Measurements from ENCODE around the gene PRKD2.
"Not testable (repeated sequence)": the region's sequence is repeated elsewhere in the genome, so short reads cannot be mapped to it uniquely, and the experiment has no call there.

The PRKD2 gene

DNA sequence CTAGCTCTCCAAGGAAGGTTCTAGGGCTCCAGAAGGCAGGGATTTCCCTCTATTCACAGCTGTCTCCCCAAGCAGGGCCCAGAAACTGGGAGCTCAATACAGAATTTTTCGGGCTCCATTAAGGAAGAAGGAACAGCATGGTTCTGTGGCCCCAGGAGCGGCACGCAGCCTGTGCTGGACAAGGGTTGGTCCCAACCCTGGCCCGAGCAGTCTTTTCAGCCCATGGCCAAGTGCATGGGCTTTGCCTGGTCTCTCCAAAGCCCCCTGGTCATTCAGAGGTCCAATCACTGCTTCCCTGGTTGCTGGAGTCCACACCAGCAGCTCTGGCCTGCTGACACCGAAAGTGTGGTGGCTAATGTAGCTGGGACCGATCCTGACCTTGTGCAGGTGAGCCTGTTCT, 6.6 kb upstream of the PRKD2 start:
- no peak for DNase-seq (ENCODE audit: low read depth)

GRCh38 chr19:46723023-46723461, 6.1 kb upstream of the PRKD2 start:
- DNase-seq (ENCODE audit: low read depth) = no peak

GRCh38 chr19:46722421-46723022, 5.6 kb upstream of the PRKD2 start:
- no peak for DNase-seq (ENCODE audit: low read depth)

GRCh38 chr19:46722004-46722380, 5.1 kb upstream of the PRKD2 start:
- DNase-seq (ENCODE audit: low read depth) = no peak

GRCh38 chr19:46721269-46722003, 4.5 kb upstream of the PRKD2 start:
- no peak for DNase-seq (ENCODE audit: low read depth)

DNA sequence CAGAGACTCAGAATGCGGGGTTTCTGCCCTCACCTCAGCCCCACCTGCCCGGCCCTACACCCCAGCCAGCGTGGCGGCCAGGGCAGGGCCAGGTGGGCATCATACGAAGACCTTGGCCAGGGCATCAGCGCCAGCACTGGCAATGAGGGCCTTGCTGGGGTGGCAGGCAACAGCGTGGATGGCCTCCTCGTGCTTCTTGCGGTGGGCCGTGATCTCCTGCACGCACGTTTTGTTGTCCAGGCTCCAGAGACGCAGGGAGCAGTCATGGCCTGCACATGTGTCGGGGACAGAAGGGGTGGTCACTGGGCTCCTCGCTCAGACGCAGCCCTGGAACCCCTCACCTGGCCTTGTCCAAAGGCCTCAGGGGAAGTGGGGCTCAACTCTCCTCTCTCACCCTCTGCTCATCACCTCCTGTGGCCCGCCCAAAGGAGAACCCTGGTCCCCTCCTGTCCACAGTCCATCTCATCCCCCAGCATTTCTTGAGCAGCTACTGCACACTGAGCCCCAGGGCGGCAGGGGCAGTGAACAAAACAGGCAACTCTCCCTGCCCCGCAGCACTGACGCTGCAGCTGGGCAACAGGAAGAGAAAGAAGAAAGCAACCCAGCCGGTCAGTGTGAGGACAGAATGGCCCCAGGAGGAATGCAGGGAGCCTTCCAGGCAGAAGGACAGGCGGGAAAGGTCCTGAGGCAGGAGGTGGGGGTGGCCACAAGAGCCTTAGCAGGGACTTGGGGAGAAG, 3.8 kb upstream of the PRKD2 start:
- DNase-seq (ENCODE audit: low read depth) = no peak

DNA sequence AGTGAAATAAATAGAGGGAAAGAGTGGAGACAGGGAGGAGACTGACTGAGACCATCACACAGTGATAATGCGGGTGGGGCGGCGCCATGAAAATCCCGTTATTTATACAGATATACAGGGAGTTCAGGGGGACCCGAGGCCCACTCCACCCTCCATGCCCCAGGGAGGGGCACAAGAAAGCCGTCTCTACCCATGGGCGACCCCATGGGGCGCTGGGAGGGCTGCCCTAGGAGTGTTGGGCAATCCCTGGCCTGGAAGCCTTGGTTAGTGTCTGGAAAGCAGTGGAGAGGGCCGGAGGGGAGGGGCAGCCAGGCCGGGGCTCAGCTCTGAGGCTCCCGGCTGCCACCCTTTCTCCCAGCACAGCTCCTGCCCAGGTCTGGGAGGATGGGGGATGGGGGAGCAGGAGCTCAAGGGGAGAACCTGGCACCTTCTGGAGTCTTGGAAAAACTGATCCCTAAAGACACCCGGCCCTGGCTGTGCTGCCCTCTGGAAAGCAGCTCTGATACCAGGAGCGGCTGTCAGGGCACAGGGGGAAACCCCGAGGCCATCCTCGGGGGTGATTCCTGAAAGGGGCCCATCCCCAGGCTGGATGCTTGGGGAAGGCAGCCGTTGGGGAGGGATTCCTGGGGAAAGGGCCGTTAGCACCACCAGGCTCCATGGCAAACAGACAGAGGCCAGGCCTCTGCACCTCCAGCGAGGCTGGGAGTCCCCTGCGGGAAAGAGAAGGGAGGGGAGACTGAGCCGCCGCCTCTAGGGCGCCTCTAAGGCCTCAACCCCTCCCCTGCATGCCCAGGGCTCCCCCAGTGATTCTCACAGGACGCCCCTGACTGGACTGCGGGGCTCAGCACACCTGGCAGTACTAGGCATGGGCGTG, 3.0 kb upstream of the PRKD2 start:
- DNase-seq (ENCODE audit: low read depth) = no peak

- no peak for DNase-seq (ENCODE audit: low read depth)
Measured at GRCh38 chr19:46718934-46719622, 2.2 kb upstream of the PRKD2 start.

GRCh38 chr19:46718157-46718933, 1.4 kb upstream of the PRKD2 start:
- DNase-seq (ENCODE audit: low read depth) = no peak

DNA sequence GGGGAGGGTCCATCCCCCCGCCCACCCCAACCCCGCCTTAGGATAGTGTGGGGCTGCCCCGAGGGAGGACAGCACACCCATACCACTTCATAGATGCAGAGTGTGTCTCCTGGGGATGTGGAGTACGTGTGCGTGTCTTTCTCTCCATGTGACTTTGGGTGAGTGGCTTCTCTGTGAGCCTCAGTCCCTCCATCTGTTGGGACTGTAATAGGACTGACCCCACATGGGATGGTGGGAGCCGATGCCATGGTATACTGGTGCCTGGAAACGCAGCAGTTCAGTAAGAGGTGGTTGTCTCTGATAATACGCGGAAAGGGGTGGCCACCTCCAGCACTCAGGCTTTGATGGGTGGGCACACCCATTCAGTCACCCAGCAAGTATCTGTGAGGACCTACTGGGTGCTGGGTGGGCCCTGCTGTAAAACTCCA, 816 bp upstream of the PRKD2 start:
- no peak for DNase-seq (ENCODE audit: low read depth)

DNA sequence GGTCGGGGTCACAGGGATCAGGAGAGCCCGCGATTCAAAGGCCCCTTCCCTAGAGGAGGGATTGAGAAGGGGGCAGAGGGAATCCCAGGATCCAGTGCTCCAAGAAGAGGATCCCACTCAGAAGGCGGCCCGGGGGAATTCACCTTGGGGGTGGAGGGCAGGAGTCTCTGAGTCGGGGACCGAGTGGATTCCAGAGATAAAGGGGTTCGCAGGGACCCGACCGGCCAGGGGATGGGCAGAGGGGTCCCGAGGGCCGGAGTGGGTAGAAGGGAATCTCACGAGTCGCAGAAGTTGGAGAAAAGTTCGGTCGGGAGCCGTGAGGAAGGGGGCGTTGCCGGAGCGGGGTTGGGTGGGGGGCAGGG, 261 bp downstream of the PRKD2 start:
- no peak for DNase-seq (ENCODE audit: low read depth)

- DNase-seq (ENCODE audit: low read depth) = no peak
Measured at GRCh38 chr19:46715975-46716671, 791 bp downstream of the PRKD2 start.

DNA sequence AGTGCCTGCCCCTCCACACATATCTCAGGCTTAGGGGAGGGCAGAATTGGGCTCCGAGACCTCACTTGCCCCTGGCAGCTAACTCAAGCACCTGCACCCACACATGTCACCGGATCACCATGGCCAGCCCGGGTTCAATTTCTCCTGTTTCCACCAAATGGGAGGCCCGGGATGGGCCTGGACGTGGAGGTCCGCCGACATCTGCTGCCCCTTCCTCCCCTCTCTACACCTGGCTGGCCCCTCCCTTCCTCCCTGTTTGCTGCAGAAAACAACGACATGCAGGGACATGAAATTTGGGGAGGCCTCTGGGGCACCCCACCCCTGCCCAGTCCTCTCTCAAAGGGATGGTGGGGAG, 1.3 kb downstream of the PRKD2 start:
- no peak for DNase-seq (ENCODE audit: low read depth)

DNA sequence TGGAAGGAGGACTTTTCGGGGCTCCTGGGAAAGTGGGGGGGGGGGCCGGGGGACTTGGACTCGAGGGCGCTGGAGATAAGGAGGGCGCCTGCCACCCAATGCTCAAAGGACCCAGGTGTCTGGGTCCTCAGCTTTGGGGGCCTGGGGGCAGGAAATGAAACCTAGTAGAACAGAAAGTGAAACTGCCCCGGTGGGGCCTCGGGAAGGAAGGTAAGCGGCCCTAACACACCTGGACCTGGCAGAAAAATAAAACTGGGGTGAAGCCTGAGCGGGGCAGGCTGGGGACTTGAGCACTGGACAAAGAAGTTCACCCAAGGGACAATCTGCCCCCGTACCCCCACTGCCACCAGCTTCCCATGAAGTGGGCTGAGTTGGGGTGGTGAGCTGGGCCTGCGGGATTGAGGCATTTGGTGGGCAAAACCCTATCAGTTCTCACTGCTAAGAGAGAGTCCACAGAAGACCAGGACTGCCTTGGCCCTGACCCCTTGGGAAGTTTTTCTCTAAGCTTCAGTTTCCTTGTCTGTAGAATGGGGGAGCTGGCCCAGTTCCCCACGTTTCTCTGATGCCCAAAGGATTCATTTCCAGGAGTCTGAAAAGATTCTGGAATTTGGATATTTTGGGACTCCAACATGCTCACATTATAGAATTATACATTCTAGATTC, 2.3 kb downstream of the PRKD2 start:
- no peak for DNase-seq (ENCODE audit: low read depth)

- DNase-seq (ENCODE audit: low read depth) = peak; percentile 74
Measured at GRCh38 chr19:46713781-46714443, 3.0 kb downstream of the PRKD2 start.

- not testable (repeated sequence) for DNase-seq (ENCODE audit: low read depth)
Measured at GRCh38 chr19:46712768-46713338, 4.1 kb downstream of the PRKD2 start.

DNA sequence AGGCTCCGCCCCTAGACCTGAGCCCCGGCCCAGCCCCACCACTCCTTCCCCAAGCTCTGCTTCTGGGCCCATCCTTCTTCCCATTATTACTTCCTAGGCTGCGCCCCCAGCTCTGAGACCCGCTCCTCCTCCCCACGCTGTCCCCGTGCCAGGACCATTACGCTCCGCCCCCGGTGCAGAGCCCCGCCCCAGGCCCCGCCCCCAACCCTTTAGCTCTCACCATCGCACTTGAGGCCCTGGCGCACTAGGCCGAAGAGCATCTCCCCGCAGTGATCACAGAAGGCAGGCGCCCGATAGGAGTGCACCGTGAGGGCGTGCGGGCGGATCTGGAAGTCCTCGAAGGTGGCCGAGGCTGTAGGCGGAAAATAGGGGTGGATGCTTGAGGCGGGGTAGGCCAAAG, 6.2 kb downstream of the PRKD2 start:
- DNase-seq (ENCODE audit: low read depth) = no peak

GRCh38 chr19:46704379-46705076, 12.4 kb downstream of the PRKD2 start:
- no peak for DNase-seq (ENCODE audit: low read depth)

Measured in GM04504 (cell line).